ENCODE data around the gene QSER1.

QSER1 gene

GRCh38 chr11:32902089-32902665, 9.6 kb downstream of the QSER1 start:
- Histone ChIP-seq H4K20me1 (ENCODE audit: low read depth, low read length) (no peaks in the 10 kb centered on the region), H3K27ac (ENCODE audit: low read depth, low read length) (no peak overlapping the region), H3K9ac (ENCODE audit: low read length) (no peak overlapping the region), H2AFZ (ENCODE audit: low read depth, low read length, severe bottlenecking) (no peak overlapping the region), H3K79me2 (ENCODE audit: insufficient read depth, low read length) (peaks cover 88% of the 10 kb centered on the region), H3K27me3 (ENCODE audit: low read length) (no peaks in the 10 kb centered on the region), H3K9me2 (replicated peaks; ENCODE audit: insufficient read depth, low read length) (no peaks in the 10 kb centered on the region), H3K4me3 (ENCODE audit: insufficient read depth, low read length, poor library complexity, severe bottlenecking) (no peak overlapping the region), H3K36me3 (ENCODE audit: low read length) (no peaks in the 10 kb centered on the region), H3K9me3 (ENCODE audit: insufficient read depth, low read length) (no peaks in the 10 kb centered on the region), H3F3A (ENCODE audit: insufficient read depth) (no peaks in the 10 kb centered on the region), H3K4me2 (ENCODE audit: low read depth, low read length, poor library complexity, severe bottlenecking) (no peak overlapping the region)
- TF ChIP-seq EZH2phosphoT487 (conservative IDR thresholded peaks at IDR 0.05; ENCODE audit: low read length) = no peak
- no peak for TF ChIP-seq CTCF (IDR thresholded peaks at IDR 0.05; ENCODE audit: insufficient read depth, low read length, poor library complexity, severe bottlenecking)

GRCh38 chr11:32905028-32905667, 12.5 kb downstream of the QSER1 start:
- Histone ChIP-seq H3K36me3 (ENCODE audit: low read length) (no peaks in the 10 kb centered on the region), H4K20me1 (ENCODE audit: low read depth, low read length) (no peaks in the 10 kb centered on the region), H3K9me3 (ENCODE audit: insufficient read depth, low read length) (no peaks in the 10 kb centered on the region), H3K27me3 (ENCODE audit: low read length) (no peaks in the 10 kb centered on the region), H3K4me2 (ENCODE audit: low read depth, low read length, poor library complexity, severe bottlenecking) (no peak overlapping the region), H3K9me2 (replicated peaks; ENCODE audit: insufficient read depth, low read length) (no peaks in the 10 kb centered on the region), H3K79me2 (ENCODE audit: insufficient read depth, low read length) (peaks cover 86% of the 10 kb centered on the region), H3K4me3 (ENCODE audit: insufficient read depth, low read length, poor library complexity, severe bottlenecking) (no peak overlapping the region), H3F3A (ENCODE audit: insufficient read depth) (no peaks in the 10 kb centered on the region), H3K27ac (ENCODE audit: low read depth, low read length) (no peak overlapping the region), H2AFZ (ENCODE audit: low read depth, low read length, severe bottlenecking) (no peak overlapping the region), H3K9ac (ENCODE audit: low read length) (no peak overlapping the region)
- TF ChIP-seq EZH2phosphoT487 (conservative IDR thresholded peaks at IDR 0.05; ENCODE audit: low read length) (no peak), CTCF (IDR thresholded peaks at IDR 0.05; ENCODE audit: insufficient read depth, low read length, poor library complexity, severe bottlenecking) (no peak)

- no peak overlapping the region for H3K9ac ChIP-seq (ENCODE audit: low read length)
- H2AFZ ChIP-seq (ENCODE audit: low read depth, low read length, severe bottlenecking) = no peak overlapping the region
- no peaks in the 10 kb centered on the region for H3K27me3 ChIP-seq (ENCODE audit: low read length)
- H3K79me2 ChIP-seq (ENCODE audit: insufficient read depth, low read length) = peaks cover 74% of the 10 kb centered on the region
- H3F3A ChIP-seq (ENCODE audit: insufficient read depth) = no peaks in the 10 kb centered on the region
- H3K36me3 ChIP-seq (ENCODE audit: low read length) = no peaks in the 10 kb centered on the region
- H3K4me3 ChIP-seq (ENCODE audit: insufficient read depth, low read length, poor library complexity, severe bottlenecking) = no peak overlapping the region
- no peaks in the 10 kb centered on the region for H3K9me2 ChIP-seq (replicated peaks; ENCODE audit: insufficient read depth, low read length)
- no peaks in the 10 kb centered on the region for H4K20me1 ChIP-seq (ENCODE audit: low read depth, low read length)
- H3K9me3 ChIP-seq (ENCODE audit: insufficient read depth, low read length) = no peaks in the 10 kb centered on the region
- no peak overlapping the region for H3K27ac ChIP-seq (ENCODE audit: low read depth, low read length)
- H3K4me2 ChIP-seq (ENCODE audit: low read depth, low read length, poor library complexity, severe bottlenecking) = no peak overlapping the region
- TF ChIP-seq EZH2phosphoT487 (conservative IDR thresholded peaks at IDR 0.05; ENCODE audit: low read length) (no peak), CTCF (IDR thresholded peaks at IDR 0.05; ENCODE audit: insufficient read depth, low read length, poor library complexity, severe bottlenecking) (no peak)
Measured at GRCh38 chr11:32908619-32909018, 16.0 kb downstream of the QSER1 start.

All from SU-DHL-6 (cell line).